Activated CD4-positive, alpha-beta T cell treated with anti-CD3 and anti-CD28 coated beads, Interleukin-10, Interleukin-2, amounts not matched to agents 100 ng/mL and 50 ng/mL, durations not matched to agents 16 hours and 8 hours (primary cell): ENCODE results near the gene CD300H.

Experiments used
- DNase-seq: peaks from one replicate; pipeline ENCODE4 v3.0.0-alpha.2; 2020

CD300H gene

DNA sequence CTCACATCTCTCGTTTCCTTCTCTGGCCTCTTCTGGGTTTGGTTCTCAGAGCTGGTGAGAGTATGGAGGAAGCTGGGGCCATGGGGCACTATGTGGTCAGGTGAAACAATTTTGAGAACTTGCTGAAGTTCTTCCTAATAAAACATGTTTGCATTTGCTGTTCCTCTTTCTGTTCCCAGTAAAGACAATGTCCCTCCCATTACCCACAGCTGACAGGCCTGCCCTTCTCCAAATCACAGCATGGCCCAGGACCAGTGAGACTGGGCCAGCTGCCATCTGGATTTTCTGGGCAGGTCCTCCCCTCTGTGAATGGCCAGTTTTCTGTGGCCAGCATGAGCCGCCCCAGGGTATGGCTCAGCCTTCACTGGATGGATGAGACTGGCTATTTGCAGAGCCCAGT lies at the start of gene CD300H:
Gene CD300H (minus strand): TSS at position 113 of the 400 bp plus-strand sequence.
- no peak for DNase-seq

GRCh38 chr17:74616696-74617095 lies 49.4 kb upstream of the CD300H start:
- no peak for DNase-seq

DNA sequence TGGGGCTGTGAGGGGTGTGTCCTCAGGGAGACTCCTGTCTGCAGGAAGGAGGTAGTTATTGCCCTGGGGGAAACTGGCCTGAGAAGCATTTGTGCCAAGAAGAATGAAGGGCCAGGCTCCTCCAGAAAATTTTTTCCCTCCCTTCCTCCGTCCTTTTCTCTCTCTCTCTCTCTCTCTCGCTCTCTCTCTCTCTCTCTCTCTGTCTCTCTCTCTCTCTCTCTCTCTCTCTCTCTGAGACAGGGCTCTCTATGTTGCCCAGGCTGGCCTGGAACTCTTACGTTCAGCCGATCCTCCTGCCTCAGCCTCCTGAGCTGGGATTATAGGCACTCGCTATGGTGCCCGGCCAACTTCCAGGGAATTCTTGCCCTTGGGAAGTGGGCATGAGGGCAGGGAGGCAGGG lies 44.7 kb upstream of the CD300H start:
- no peak for DNase-seq

DNA sequence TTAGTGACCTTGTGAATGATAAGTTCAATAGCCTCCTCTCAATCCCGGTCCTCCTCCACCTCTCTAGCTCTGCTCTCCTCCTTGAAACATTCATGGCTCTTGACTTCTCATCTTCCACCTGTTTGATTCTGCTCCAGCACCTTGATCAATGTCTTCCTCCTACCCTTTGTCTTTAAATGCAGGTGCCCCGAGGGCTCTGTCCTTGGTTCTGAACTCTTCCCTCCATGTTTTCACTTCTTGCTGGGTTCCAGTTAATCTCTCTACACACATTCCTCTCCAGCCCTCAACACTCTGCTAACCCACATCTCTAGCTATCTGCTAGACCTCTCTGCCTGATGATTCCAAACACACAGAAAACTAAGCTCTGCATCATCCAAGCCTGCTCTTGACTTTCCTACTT lies 42.8 kb upstream of the CD300H start:
- no peak for DNase-seq

DNA sequence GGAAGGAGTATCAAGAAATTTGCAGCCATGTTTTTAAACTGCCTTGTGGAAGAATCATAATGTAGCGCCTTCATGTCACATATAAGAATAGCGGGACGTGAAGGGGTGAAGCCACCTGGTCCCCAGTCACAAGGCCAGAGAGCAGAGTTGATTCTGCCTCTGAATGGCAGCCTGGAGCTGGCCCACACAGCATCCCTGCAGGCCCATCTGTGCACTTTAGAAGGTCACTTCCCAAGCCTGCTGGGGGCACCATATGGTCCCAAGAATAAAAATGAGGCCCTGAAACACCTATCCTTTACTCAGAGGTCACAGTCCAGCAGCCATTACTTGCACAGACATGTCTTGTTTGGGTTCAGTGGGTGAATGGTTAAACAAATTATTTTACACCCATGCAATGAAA lies 41.2 kb upstream of the CD300H start:
- DNase-seq = no peak

GRCh38 chr17:74607221-74607620 lies 39.9 kb upstream of the CD300H start:
- DNase-seq = no peak

DNA sequence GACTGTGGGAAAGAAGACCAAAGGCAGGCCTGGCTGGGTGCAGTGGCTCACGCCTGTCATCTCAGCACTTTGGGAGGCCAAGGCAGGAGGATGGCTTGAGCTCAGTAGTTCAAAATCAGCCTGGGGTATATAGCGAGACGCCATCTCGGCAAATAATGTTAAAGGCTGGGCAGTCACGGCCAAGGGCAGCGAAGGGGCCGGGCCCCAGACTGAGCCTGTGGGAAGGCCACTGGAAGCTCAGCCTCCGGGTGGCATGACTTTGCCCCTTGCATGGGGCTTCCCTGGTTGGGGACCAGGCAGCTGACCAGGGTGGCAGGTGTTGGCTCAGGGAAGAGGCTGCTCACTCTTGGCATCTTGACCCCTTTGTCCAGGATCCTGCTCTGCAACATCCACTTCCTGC lies 38.7 kb upstream of the CD300H start:
- DNase-seq = no peak

DNA sequence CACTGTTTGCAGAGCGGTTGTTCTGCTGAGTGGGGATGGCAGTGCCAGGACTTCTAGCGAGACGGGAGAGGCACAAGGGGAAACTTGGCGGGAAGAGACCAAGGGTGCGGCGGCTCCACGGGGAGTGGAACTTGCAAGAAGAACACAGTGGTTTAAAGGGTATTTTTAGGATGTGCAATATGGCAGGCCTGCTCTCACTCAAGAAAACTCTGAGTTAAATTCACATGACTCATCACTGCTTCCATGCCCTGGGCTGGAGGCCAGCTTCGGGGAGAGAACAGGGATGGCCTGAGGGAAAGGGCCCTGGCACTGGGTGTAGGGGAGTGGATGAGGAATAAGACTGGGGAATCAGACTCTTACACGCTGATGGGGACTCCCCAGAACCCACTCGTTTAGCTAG lies 38.1 kb upstream of the CD300H start:
- DNase-seq = no peak

GRCh38 chr17:74604761-74605160 lies 37.5 kb upstream of the CD300H start:
- DNase-seq = no peak

- no peak for DNase-seq
Observed at GRCh38 chr17:74604200-74604599, 36.9 kb upstream of the CD300H start.

DNA sequence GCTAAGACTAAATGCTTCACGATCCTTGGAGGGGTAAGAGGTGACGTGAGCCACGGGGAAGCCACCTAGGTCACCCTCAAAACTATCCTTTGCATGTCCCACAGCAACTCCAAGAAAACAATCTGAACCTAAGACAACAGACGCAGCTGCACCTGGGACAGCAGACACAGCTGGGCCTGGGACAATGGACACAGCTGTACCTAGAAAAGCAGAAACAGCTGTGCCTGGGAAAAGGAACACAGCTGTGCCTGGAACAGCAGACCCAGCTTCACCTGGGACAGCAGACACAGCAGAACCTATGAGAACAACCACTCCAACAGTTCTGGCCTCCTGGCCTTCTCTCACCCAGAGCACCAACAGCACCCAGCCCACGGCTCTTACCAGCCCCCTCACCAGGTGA lies 36.4 kb upstream of the CD300H start:
- DNase-seq = no peak

GRCh38 chr17:74603037-74603635 lies 35.8 kb upstream of the CD300H start:
- peak; percentile 6 for DNase-seq

GRCh38 chr17:74601944-74602572 lies 34.7 kb upstream of the CD300H start:
- DNase-seq = peak; percentile 33

- no peak for DNase-seq
Observed at GRCh38 chr17:74599448-74599939, 32.2 kb upstream of the CD300H start.

DNA sequence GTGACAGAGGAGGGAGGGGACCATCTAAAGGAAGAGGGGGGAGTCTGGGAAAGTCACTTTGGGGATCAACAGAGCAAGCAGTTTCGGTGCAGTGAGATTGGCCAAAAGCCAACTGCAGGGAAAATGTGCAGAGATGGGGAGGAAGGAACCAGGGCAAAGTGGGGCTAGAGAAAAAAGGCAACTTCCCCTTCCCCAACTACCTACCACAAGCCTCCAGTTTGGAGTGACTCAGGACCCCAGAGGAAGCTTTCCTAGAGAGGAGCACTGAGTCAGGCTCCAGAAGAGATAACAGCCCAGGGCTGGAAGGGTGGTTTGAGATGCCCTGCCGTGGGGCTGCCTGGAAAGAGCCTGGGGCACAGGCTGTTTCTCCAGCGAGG lies 31.7 kb upstream of the CD300H start:
- DNase-seq = no peak

GRCh38 chr17:74598346-74599022 lies 31.2 kb upstream of the CD300H start:
- no peak for DNase-seq

- DNase-seq = no peak
Observed at GRCh38 chr17:74597069-74597790, 29.9 kb upstream of the CD300H start.

GRCh38 chr17:74595037-74595750 lies 27.9 kb upstream of the CD300H start:
- no peak for DNase-seq

- peak; percentile 12 for DNase-seq
Observed at GRCh38 chr17:74592087-74592990, 25.0 kb upstream of the CD300H start, which contains the start of gene CD300LD. Gene CD300LD, minus strand, starts transcription at chr17:74592283. Its CDS starts 81 bp downstream, at chr17:74592202.

GRCh38 chr17:74591503-74591902 lies 24.2 kb upstream of the CD300H start:
- no peak for DNase-seq

DNA sequence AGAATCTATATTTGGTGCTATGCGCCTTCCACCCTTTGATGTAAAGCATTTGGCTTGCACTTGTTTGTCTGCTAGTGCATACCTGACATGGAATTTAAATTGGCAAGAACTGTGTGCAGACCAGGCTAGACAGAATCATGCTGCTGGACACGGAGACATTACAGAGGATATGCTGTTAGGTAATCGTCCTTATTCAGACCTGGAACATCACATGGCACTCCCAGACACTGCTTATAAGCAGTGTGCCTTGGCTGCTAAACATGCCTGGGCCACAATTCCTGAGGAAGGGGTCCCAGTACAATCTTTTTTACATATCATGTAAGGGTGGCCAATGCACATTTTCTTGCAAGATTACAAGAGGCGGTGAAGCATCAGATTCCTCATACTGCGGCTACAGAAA lies 18.4 kb upstream of the CD300H start:
- DNase-seq = no peak
